Measurements from ENCODE around the gene KDM8.

Gene KDM8

GRCh38 chr16:27223226-27223610 is 19.9 kb downstream of the KDM8 start:
- no peak for TF ChIP-seq TAF1 (IDR thresholded peaks at IDR 0.05; ENCODE audit: borderline replicate concordance, insufficient read depth, low read length)
- no peak for TF ChIP-seq SIN3A (IDR thresholded peaks at IDR 0.05; ENCODE audit: borderline replicate concordance, insufficient read depth, low read length)
- no peak for TF ChIP-seq FOXP2 (optimal IDR thresholded peaks at IDR 0.05; ENCODE audit: borderline replicate concordance, extremely low read depth, extremely low read length, insufficient read depth)
- TF ChIP-seq REST (IDR thresholded peaks at IDR 0.05; ENCODE audit: insufficient read depth in 1 of 2, low read depth in 2 of 2, low read length in 2 of 2), result no peak
- TF ChIP-seq POLR2AphosphoS5 (IDR thresholded peaks at IDR 0.05; ENCODE audit: low read depth, low read length), result no peak

- TF ChIP-seq REST (IDR thresholded peaks at IDR 0.05; ENCODE audit: insufficient read depth in 1 of 2, low read depth in 2 of 2, low read length in 2 of 2), result no peak
Measured at GRCh38 chr16:27223701-27224100, 20.4 kb downstream of the KDM8 start.

- no peak for TF ChIP-seq SIN3A (IDR thresholded peaks at IDR 0.05; ENCODE audit: borderline replicate concordance, insufficient read depth, low read length)
- no peak for TF ChIP-seq POLR2AphosphoS5 (IDR thresholded peaks at IDR 0.05; ENCODE audit: low read depth, low read length)
- TF ChIP-seq REST (IDR thresholded peaks at IDR 0.05; ENCODE audit: insufficient read depth in 1 of 2, low read depth in 2 of 2, low read length in 2 of 2), result no peak
- TF ChIP-seq FOXP2 (optimal IDR thresholded peaks at IDR 0.05; ENCODE audit: borderline replicate concordance, extremely low read depth, extremely low read length, insufficient read depth), result no peak
- TF ChIP-seq TAF1 (IDR thresholded peaks at IDR 0.05; ENCODE audit: borderline replicate concordance, insufficient read depth, low read length), result no peak
Measured at GRCh38 chr16:27224271-27224737, 21.0 kb downstream of the KDM8 start.

- no peak for TF ChIP-seq REST (IDR thresholded peaks at IDR 0.05; ENCODE audit: insufficient read depth in 1 of 2, low read depth in 2 of 2, low read length in 2 of 2)
- no peak for TF ChIP-seq SIN3A (IDR thresholded peaks at IDR 0.05; ENCODE audit: borderline replicate concordance, insufficient read depth, low read length)
- no peak for TF ChIP-seq POLR2AphosphoS5 (IDR thresholded peaks at IDR 0.05; ENCODE audit: low read depth, low read length)
- TF ChIP-seq TAF1 (IDR thresholded peaks at IDR 0.05; ENCODE audit: borderline replicate concordance, insufficient read depth, low read length), result no peak
- TF ChIP-seq FOXP2 (optimal IDR thresholded peaks at IDR 0.05; ENCODE audit: borderline replicate concordance, extremely low read depth, extremely low read length, insufficient read depth), result no peak
Measured at GRCh38 chr16:27224741-27225300, 21.5 kb downstream of the KDM8 start.
